Peyer's patch (tissue), 4 donors: ENCODE results near the gene TMEM184A.

ENCODE experiments used
- POLR2A ChIP-seq, 2 donors: fragments of 450-650 bp; IDR thresholded peaks; one replicate each; pipeline ENCODE4 v1.5.1; 2017; ENCODE audit warnings: antibody characterized with exemption in 2 of 2, mild to moderate bottlenecking in 2 of 2, moderate library complexity in 2 of 2
- TF ChIP-seq, protein P1 (sequence below), 6 experiments: fragments of 450-650 bp in 4 of 6; fragments of 200-600 bp in 2 of 6; sonication (generic) in 1 of 6; IDR thresholded peaks; one replicate each; pipeline ENCODE4 v1.5.1; 2017 to 2019; ENCODE audit warnings: antibody characterized with exemption in 6 of 6, mild to moderate bottlenecking in 3 of 6, moderate library complexity in 1 of 6

DNA sequence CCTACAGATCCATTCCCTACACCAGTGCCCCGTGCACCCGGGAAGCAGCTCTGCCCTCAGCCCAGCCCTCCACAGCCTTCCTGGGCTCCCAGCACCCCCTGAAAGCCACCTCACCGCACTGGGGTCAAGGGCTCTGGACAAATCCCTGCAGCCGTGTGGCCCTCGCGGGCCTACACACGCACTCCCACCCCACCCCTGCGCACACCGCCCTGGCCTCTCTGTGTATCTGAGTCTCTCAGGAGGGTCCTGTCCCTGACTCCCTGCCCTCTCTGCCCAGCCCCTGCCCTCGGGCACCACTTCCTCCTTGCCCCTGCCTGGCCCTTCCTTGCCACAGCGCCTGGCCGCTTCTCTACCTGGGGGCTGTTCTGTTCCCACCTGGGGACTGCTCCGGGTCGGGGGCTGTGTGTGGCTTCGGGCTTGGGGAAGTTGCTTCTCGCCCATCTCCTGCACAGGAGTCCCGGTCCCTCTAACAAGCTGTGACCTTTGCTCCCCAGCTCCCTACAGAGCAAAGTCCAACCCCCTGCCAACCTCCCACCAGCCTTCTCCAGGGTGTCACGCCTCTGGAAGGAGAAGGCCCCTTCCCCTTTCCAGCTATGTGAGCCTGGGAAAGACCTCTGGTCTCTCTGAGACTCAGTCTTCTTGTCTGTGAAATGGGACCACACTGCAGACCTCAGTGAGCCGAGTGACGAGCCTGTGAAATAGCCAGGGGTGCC, 1.5 kb downstream of the TMEM184A start:
- no peak for TF ChIP-seq POLR2A (IDR thresholded peaks at IDR 0.05)
- TF ChIP-seq, protein P1, sequence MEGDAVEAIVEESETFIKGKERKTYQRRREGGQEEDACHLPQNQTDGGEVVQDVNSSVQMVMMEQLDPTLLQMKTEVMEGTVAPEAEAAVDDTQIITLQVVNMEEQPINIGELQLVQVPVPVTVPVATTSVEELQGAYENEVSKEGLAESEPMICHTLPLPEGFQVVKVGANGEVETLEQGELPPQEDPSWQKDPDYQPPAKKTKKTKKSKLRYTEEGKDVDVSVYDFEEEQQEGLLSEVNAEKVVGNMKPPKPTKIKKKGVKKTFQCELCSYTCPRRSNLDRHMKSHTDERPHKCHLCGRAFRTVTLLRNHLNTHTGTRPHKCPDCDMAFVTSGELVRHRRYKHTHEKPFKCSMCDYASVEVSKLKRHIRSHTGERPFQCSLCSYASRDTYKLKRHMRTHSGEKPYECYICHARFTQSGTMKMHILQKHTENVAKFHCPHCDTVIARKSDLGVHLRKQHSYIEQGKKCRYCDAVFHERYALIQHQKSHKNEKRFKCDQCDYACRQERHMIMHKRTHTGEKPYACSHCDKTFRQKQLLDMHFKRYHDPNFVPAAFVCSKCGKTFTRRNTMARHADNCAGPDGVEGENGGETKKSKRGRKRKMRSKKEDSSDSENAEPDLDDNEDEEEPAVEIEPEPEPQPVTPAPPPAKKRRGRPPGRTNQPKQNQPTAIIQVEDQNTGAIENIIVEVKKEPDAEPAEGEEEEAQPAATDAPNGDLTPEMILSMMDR (IDR thresholded peaks at IDR 0.05): no peak
